Esophagus muscularis mucosa (tissue), 3 donors: ENCODE results near the gene TRIM25.

ENCODE experiments used
- POLR2A ChIP-seq: fragments of 450-650 bp; IDR thresholded peaks from one replicate; pipeline ENCODE4 v1.6.1; 2017; ENCODE audit warnings: antibody characterized with exemption, moderate library complexity, mild to moderate bottlenecking, low read depth
- POLR2AphosphoS5 ChIP-seq, 2 donors: sonication (generic); formaldehyde crosslinking; IDR thresholded peaks; one replicate each; pipeline ENCODE4 v1.6.1; 2017; ENCODE audit warnings: antibody characterized with exemption in 2 of 2
- TF ChIP-seq, protein P1 (sequence below), 3 experiments: fragments of 200-600 bp in 2 of 3; fragments of 450-650 bp in 1 of 3; sonication (generic) in 2 of 3; IDR thresholded peaks; one replicate each; pipeline ENCODE4 v1.5.1; 2017 to 2019; ENCODE audit warnings: antibody characterized with exemption in 3 of 3, mild to moderate bottlenecking in 2 of 3, moderate library complexity in 1 of 3

DNA sequence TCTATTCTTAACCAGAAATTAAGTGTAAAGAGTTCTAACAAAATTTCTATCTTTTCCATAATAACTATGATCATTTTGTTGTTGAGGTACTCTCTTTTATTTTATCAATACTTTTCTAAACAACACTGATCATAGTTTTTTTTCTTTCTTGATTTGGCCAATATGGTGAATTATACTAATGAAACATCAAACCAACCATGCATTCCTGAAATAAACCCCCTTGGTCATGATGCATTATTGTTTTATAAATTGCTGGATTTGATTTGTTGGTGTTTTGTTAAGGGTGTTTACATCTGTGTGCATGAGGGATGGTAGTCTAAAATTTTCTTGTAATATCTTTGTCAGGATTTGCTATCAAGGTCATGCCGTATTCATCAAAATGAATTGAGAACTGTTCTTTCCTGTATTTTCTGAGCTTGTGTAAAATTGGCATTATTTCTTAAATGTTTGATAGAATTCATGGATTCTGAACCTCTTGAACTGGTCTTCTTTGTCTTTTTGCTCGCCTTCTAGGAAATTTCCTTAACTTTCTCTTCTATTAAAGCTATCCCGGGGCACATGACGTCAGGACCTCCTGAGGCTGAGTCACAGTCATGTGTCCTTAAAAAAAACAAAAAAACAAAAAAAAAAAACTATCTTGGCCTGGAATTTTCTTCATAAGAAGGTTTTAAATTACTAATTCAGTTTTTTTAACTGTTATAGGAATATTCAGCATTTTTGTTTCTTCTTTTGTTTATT lies 3.9 kb upstream of the TRIM25 start:
- TF ChIP-seq POLR2AphosphoS5 (IDR thresholded peaks at IDR 0.05): no peak
- TF ChIP-seq, protein P1, sequence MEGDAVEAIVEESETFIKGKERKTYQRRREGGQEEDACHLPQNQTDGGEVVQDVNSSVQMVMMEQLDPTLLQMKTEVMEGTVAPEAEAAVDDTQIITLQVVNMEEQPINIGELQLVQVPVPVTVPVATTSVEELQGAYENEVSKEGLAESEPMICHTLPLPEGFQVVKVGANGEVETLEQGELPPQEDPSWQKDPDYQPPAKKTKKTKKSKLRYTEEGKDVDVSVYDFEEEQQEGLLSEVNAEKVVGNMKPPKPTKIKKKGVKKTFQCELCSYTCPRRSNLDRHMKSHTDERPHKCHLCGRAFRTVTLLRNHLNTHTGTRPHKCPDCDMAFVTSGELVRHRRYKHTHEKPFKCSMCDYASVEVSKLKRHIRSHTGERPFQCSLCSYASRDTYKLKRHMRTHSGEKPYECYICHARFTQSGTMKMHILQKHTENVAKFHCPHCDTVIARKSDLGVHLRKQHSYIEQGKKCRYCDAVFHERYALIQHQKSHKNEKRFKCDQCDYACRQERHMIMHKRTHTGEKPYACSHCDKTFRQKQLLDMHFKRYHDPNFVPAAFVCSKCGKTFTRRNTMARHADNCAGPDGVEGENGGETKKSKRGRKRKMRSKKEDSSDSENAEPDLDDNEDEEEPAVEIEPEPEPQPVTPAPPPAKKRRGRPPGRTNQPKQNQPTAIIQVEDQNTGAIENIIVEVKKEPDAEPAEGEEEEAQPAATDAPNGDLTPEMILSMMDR (IDR thresholded peaks at IDR 0.05): no peak
- TF ChIP-seq POLR2A: no peak
